Placental pericyte (primary cell): ENCODE measurements around the gene TRIL. TPM values are rescaled to one million over a fixed set of nuclear protein-coding genes. Genes with fewer than 3 reads are reported as not detected.

ENCODE experiments used
- total RNA-seq: library from RNA; depleted of rRNA; stranded (reverse); fragments of >200 nt; gene quantifications from 2 replicates; pipeline ENCODE4 v1.2.3, GENCODE V29; 2012

Gene TRIL, protein sequence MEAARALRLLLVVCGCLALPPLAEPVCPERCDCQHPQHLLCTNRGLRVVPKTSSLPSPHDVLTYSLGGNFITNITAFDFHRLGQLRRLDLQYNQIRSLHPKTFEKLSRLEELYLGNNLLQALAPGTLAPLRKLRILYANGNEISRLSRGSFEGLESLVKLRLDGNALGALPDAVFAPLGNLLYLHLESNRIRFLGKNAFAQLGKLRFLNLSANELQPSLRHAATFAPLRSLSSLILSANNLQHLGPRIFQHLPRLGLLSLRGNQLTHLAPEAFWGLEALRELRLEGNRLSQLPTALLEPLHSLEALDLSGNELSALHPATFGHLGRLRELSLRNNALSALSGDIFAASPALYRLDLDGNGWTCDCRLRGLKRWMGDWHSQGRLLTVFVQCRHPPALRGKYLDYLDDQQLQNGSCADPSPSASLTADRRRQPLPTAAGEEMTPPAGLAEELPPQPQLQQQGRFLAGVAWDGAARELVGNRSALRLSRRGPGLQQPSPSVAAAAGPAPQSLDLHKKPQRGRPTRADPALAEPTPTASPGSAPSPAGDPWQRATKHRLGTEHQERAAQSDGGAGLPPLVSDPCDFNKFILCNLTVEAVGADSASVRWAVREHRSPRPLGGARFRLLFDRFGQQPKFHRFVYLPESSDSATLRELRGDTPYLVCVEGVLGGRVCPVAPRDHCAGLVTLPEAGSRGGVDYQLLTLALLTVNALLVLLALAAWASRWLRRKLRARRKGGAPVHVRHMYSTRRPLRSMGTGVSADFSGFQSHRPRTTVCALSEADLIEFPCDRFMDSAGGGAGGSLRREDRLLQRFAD
- total RNA-seq: 0.22 and 2.7 TPM in 2 replicates

DNA sequence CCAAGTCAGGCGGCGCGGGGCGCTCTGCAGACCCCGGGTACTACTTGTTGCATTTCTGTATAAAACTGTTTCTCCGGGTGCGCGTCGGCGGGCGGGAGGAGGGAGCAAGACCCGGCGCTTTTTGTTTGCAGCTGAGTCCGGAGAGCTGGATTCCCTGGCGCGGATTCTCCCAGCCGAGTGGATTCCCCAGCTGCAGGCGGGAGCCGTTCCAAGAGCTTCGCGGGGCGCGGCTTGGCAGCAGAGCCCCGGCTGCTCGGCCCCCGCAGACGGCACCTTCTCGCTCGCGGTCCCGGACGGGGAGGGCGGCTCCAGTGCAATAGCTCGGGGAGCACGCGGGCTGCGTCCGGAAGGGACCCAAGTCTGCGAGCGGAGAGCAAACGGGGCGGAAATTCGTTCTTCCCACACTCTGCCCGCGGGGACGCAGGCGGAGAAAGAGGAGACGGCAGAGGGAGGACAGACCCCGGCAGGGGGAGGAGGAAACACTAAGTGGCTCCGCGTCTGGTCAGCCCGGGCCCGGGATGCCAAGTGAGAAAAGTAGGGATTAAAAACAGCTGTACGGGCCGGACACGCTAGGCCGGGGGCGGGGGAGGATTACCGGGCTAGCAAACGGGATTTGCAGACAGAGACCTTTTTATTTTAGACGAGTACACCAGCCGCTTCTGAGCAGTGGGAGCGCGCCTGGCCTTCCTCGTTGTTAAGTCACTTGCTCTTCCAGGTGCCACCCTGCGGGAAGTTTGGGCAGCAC, at the start of gene TRIL:
Gene TRIL, minus strand, starts transcription at position 96 of the 745 bp plus-strand sequence. CDS start 284 bp downstream, outside the sequence.

Other genes starting within 250 kb of the TRIL start
- 0.14 and 1.1 TPM in 2 replicates for gene CPVL, start 188.2 kb upstream of the TRIL start, total RNA-seq
- gene CHN2, start 236.4 kb upstream of the TRIL start, total RNA-seq: 0.29 and 0.44 TPM in 2 replicates